GM12878 (cell line): ENCODE measurements around the gene OR11G2. TPM values are rescaled to one million over a fixed set of nuclear protein-coding genes. Genes with fewer than 3 reads are reported as not detected.

Source experiments
- ATAC-seq: fragments of 200-7000 bp; cut with Tn5 transposase; 3 replicates; pipeline ENCODE4 v1.9.1; 2020; ENCODE audit warnings: mild to moderate bottlenecking, moderate library complexity
- BruUV-seq: library from RNA; stranded (reverse); fragments of 400-500 nt; replicated peaks from 2 replicates; lab custom pipeline; 2021; lab: Mats Ljungman, UMichigan
- CTCF ChIA-PET: fragments of 300-600 bp; sonication (Branson Sonifier 250); formaldehyde crosslinking; extraction: SDS; loops from one replicate; lab custom pipeline; 2021; ENCODE audit warnings: inconsistent platforms; lab: Yijun Ruan, JAX
- POLR2A ChIA-PET: fragments of 350-600 bp; formaldehyde crosslinking; extraction: SDS; loops from one replicate; lab custom pipeline; 2021; ENCODE audit warnings: inconsistent platforms; lab: Charles Lee
- RAD21 ChIA-PET: fragments of 300-600 bp; sonication (Branson Sonifier 250); formaldehyde crosslinking; loops from one replicate; lab custom pipeline; 2023; ENCODE audit warnings: antibody characterized with exemption; ENCODE audit not compliant: unreplicated experiment; lab: Charles Lee
- SMC1A ChIA-PET: fragments of 300-600 bp; sonication (Branson Sonifier 250); formaldehyde crosslinking; loops from one replicate; lab custom pipeline; 2023; ENCODE audit not compliant: unreplicated experiment, uncharacterized antibody; lab: Charles Lee
- DNase-seq: peaks from one replicate; pipeline ENCODE4 v3.0.0-alpha.2; 2011; ENCODE audit warnings: low read depth, low spot score
- FAIRE-seq: peaks from 3 replicates; lab custom pipeline; 2011; peaks lifted over from hg19 to GRCh38; lab: Jason Lieb, UNC
- H2AFZ ChIP-seq: 2 replicates; pipeline ENCODE4 v1.6.0; 2011; ENCODE audit warnings: low read depth, low read length, control low read depth; ENCODE audit not compliant: control insufficient read depth
- H3K27ac ChIP-seq: 2 replicates; pipeline ENCODE4 v1.5.1; 2011; ENCODE audit warnings: control low read depth; ENCODE audit not compliant: control insufficient read depth, insufficient read depth
- H3K27me3 ChIP-seq, 2 experiments: replicated peaks in 1 of 2; 2 replicates each; pipeline versions ENCODE4 v1.6.0 to v1.6.1; 2011; ENCODE audit warnings: low read length in 1 of 2; ENCODE audit not compliant: control insufficient read depth in 2 of 2, insufficient read depth in 2 of 2
- H3K36me3 ChIP-seq, 2 experiments: 2 replicates each; pipeline ENCODE4 v1.5.1; 2011; ENCODE audit warnings: low read length in 1 of 2; ENCODE audit not compliant: control insufficient read depth in 2 of 2, insufficient read depth in 2 of 2
- H3K4me1 ChIP-seq: 2 replicates; pipeline ENCODE4 v1.6.1; 2011; ENCODE audit warnings: mild to moderate bottlenecking, low read length, moderate library complexity, mixed read lengths; ENCODE audit not compliant: control insufficient read depth, insufficient read depth
- H3K4me2 ChIP-seq: 2 replicates; pipeline ENCODE4 v1.6.0; 2011; ENCODE audit warnings: control low read depth; ENCODE audit not compliant: control insufficient read depth, insufficient read depth
- H3K4me3 ChIP-seq: fragments of 200-600 bp; sonication (generic); 2 replicates; pipeline ENCODE4 v1.5.1; 2016
- H3K79me2 ChIP-seq: 2 replicates; pipeline ENCODE4 v1.6.0; 2011; ENCODE audit warnings: low read length; ENCODE audit not compliant: control insufficient read depth, insufficient read depth
- H3K9ac ChIP-seq: 2 replicates; pipeline ENCODE4 v1.8.0; 2011; ENCODE audit warnings: low read length, control low read depth, mixed read lengths; ENCODE audit not compliant: control insufficient read depth, insufficient read depth
- H3K9me3 ChIP-seq: replicated peaks from 3 replicates; pipeline ENCODE4 v1.5.1; 2011; ENCODE audit warnings: mild to moderate bottlenecking, low read length; ENCODE audit not compliant: control insufficient read depth, insufficient read depth
- H4K20me1 ChIP-seq: 2 replicates; pipeline ENCODE4 v1.6.0; 2011; ENCODE audit not compliant: control insufficient read depth, insufficient read depth
- BCLAF1 ChIP-seq: fragments of 450-650 bp; IDR thresholded peaks from 2 replicates; pipeline ENCODE4 v1.6.1; 2017; ENCODE audit warnings: antibody characterized with exemption, mild to moderate bottlenecking, moderate library complexity
- BHLHE40 ChIP-seq, 2 experiments: fragments of 450-650 bp in 1 of 2; IDR thresholded peaks; 2 replicates each; pipeline ENCODE4 v1.6.1; 2011 to 2017; ENCODE audit warnings: low read depth in 2 of 2, borderline replicate concordance in 1 of 2, improper control_type of control experiment in 1 of 2, low read length in 1 of 2, mild to moderate bottlenecking in 1 of 2
- BMI1 ChIP-seq: fragments of 450-650 bp; IDR thresholded peaks from 2 replicates; pipeline ENCODE4 v1.6.1; 2016; ENCODE audit warnings: mild to moderate bottlenecking, moderate library complexity, borderline replicate concordance
- CBX3 ChIP-seq: fragments of 200-600 bp; sonication (generic); IDR thresholded peaks from 2 replicates; pipeline ENCODE4 v1.6.1; 2016; ENCODE audit warnings: low read depth, borderline replicate concordance
- E2F4 ChIP-seq: IDR thresholded peaks from 2 replicates; pipeline ENCODE4 v1.6.1; 2012; ENCODE audit warnings: low read depth, low read length, improper control_type of control experiment
- E4F1 ChIP-seq: fragments of 450-650 bp; IDR thresholded peaks from 2 replicates; pipeline ENCODE4 v1.6.1; 2018; ENCODE audit warnings: borderline replicate concordance, mild to moderate bottlenecking; ENCODE audit not compliant: partially characterized antibody
- NR2F1 ChIP-seq: fragments of 450-650 bp; conservative IDR thresholded peaks from 2 replicates; pipeline ENCODE4 v1.6.1; 2017; ENCODE audit warnings: mild to moderate bottlenecking
- RAD21 ChIP-seq: IDR thresholded peaks from 2 replicates; pipeline ENCODE4 v1.6.1; 2011; ENCODE audit warnings: mild to moderate bottlenecking, low read depth, low read length, moderate library complexity; ENCODE audit not compliant: insufficient read depth
- SMC3 ChIP-seq: IDR thresholded peaks from 2 replicates; pipeline ENCODE4 v1.6.1; 2011; ENCODE audit warnings: low read length, improper control_type of control experiment, borderline replicate concordance
- SPI1 ChIP-seq: IDR thresholded peaks from 2 replicates; pipeline ENCODE4 v1.6.1; 2011; ENCODE audit warnings: low read depth, mild to moderate bottlenecking, low read length, moderate library complexity, borderline replicate concordance; ENCODE audit not compliant: insufficient read depth
- TCF12 ChIP-seq: IDR thresholded peaks from 2 replicates; pipeline ENCODE4 v1.6.1; 2011; ENCODE audit warnings: low read depth, mild to moderate bottlenecking, low read length
- USF2 ChIP-seq: IDR thresholded peaks from 2 replicates; pipeline ENCODE4 v1.6.1; 2011; ENCODE audit warnings: low read depth, low read length, improper control_type of control experiment, borderline replicate concordance
- WGBS: methylation state at CpG from one replicate; pipeline ENCODE4 v1.1.6; 2016; ENCODE audit warnings: low lambda C conversion rate; ENCODE audit not compliant: insufficient replicate concordance, insufficient coverage; ENCODE audit errors: missing lambda C conversion rate; 5-methylcytosine and 5-hydroxymethylcytosine counted together
- in situ Hi-C: fragments of 300-500 bp; cut with MboI; formaldehyde crosslinking; loops from 9 replicates; pipeline ENCODE4 v1.14.3; 2018; ENCODE audit warnings: mixed read lengths
- intact Hi-C: fragments of 100-400 bp; cut with micrococcal nuclease; formaldehyde crosslinking; loops from one replicate; pipeline ENCODE4 v1.14.2; 2022; ENCODE audit not compliant: unreplicated experiment
- polyA plus RNA-seq, 11 experiments: library from polyadenylated mRNA; depleted of rRNA in 4 of 11; unstranded in 6 of 11; stranded (reverse) in 5 of 11; fragments of >200 nt; fragmentation: Nextera tagmentation in 4 of 11; fragmentation: Illumina TruSeq in 1 of 11; extraction: Ambion mirVana in 4 of 11; extraction: Trizol in 1 of 11; gene quantifications; 1 replicate in 1 of 11; 2 replicates in 10 of 11; pipeline versions ENCODE4 v1.2.1 to v1.2.3, GENCODE V29; 2011 to 2016; ENCODE audit warnings: inconsistent platforms in 2 of 11, missing spikeins in 2 of 11, low read depth in 1 of 11
- total RNA-seq, 4 experiments: library from RNA; depleted of rRNA in 3 of 4; stranded (reverse); fragments of >200 nt in 3 of 4; fragmentation: Illumina TruSeq in 1 of 4; extraction: Trizol in 1 of 4; gene quantifications; 2 replicates each; pipeline versions ENCODE4 v1.2.1 to v1.2.3, GENCODE V29; 2013 to 2021
- TF ChIP-seq, protein P1 (sequence below): IDR thresholded peaks from 2 replicates; pipeline ENCODE4 v1.6.1; 2011; ENCODE audit warnings: low read depth, mild to moderate bottlenecking, low read length, moderate library complexity, borderline replicate concordance; ENCODE audit errors: extremely low read depth

Gene OR11G2
- total and polyA plus RNA-seq, 10 of the 15 experiments (the other 5 are each of a cell fraction or from before 2014, with no cell fraction given), result 0.08 TPM; not detected in 9

- Histone ChIP-seq H3K27me3 (no peaks in the 10 kb centered on the region), H4K20me1 (no peaks in the 10 kb centered on the region), H3K9me3 (no peaks in the 10 kb centered on the region), H3K4me1 (no peaks in the 10 kb centered on the region), H3K36me3 (no peaks in the 10 kb centered on the region), H3K27ac (no peak overlapping the region), H3K79me2 (no peaks in the 10 kb centered on the region), H3K4me3 (no peak overlapping the region), H3K9ac (no peak overlapping the region), H3K4me2 (no peak overlapping the region), H2AFZ (no peak overlapping the region)
- no TSS peak for BruUV-seq
- DNase-seq (no peak), FAIRE-seq (no peak), ATAC-seq (peak; percentile 60)
- in situ Hi-C loops (no loop called here), intact Hi-C loops (no loop called here)
- ChIA-PET CTCF (interaction anchor here (0.7 to 1.7 kb wide), 2 partner anchors 9 to 59 kb away, joined by 3 to 6 read pairs; no protein-coding TSS in a partner anchor), POLR2A (no interaction called here), RAD21 (interaction anchor here (0.7 kb wide), 1 partner anchor 19 kb away, joined by 4 read pairs; no protein-coding TSS in a partner anchor), SMC1A (interaction anchor here (1.0 kb wide), 1 partner anchor 9 kb away, joined by 3 read pairs; no protein-coding TSS in a partner anchor)
- 20% methylated on average over 3 of the region's 3 CpGs for WGBS
- TF ChIP-seq BMI1 (no peak), E2F4 (no peak), E4F1 (no peak), SMC3 (peak; percentile 9; the same call in 1 of the 2 replicates), TCF12 (no peak), RAD21 (peak; percentile 30; the same call in 1 of the 2 replicates), NR2F1 (no peak), BHLHE40 (IDR thresholded peaks at IDR 0.05; ENCODE audit: borderline replicate concordance in 1 of 2, low read depth in 2 of 2, low read length in 1 of 2) (no peak), SPI1 (no peak), BCLAF1 (no peak), USF2 (no peak), CBX3 (no peak)
- TF ChIP-seq, protein P1, sequence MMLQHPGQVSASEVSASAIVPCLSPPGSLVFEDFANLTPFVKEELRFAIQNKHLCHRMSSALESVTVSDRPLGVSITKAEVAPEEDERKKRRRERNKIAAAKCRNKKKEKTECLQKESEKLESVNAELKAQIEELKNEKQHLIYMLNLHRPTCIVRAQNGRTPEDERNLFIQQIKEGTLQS, result no peak
These were observed 57.0 kb downstream of the OR11G2 start for GRCh38 chr14:20247646-20248246.
